HG02973 (cell line): ENCODE measurements around the gene CTU2.

ENCODE experiments used
- ATAC-seq: cut with Tn5 transposase; IDR thresholded peaks from one replicate; pipeline ENCODE4 v1.9.1; 2021; ENCODE audit warnings: moderate library complexity; ENCODE audit not compliant: unreplicated experiment

Gene CTU2

DNA sequence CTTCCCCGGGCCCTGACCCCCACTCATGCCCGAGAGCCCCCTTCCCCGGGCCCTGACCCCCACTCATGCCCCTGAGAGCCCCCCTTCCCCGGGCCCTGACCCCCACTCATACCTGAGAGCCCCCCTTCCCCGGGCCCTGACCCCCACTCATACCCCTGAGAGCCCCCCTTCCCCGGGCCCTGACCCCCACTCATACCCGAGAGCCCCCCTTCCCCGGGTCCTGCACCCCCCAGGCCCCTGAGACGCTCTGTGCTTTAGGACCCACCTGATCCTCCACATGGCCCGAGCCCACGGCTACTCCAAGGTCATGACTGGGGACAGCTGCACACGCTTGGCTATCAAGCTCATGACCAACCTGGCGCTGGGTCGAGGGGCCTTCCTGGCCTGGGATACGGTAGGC lies 6.8 kb downstream of the CTU2 start:
- ATAC-seq = no peak

DNA sequence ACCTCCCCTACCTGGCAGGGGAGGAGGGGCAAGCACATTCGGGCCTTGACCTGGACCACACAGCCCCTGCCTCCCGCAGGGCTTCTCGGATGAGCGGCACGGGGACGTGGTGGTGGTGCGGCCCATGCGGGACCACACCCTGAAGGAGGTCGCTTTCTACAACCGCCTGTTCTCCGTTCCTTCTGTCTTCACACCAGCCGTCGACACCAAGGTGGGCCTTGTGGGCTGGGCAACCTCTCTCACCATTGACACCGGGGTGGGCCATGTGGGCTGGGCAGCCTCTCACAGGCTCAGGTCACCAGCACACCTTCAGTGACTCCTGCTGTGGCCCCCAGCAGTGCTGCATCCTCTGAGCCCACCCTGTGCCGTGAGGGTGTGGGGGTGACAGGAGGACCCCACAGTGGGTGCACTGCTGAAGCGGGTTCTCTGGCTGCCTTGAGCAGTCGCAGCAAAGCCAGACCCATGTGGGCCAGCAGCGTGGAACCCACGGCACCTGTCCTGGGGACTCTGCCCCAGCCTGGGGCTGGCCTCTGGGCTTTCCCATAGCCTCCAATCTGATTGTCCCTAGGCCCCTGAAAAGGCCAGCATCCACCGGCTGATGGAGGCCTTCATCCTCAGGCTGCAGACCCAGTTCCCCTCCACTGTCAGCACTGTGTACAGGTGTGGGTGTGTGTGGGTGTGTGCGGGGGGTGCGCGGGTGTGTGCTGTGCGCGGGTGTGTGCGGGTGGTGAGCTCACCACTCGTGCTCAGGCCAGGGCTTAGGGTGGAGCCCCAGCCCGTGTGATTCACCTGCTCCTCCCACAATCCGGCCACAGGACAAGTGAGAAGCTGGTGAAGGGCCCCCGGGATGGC lies 7.5 kb downstream of the CTU2 start:
- ATAC-seq = no peak

DNA sequence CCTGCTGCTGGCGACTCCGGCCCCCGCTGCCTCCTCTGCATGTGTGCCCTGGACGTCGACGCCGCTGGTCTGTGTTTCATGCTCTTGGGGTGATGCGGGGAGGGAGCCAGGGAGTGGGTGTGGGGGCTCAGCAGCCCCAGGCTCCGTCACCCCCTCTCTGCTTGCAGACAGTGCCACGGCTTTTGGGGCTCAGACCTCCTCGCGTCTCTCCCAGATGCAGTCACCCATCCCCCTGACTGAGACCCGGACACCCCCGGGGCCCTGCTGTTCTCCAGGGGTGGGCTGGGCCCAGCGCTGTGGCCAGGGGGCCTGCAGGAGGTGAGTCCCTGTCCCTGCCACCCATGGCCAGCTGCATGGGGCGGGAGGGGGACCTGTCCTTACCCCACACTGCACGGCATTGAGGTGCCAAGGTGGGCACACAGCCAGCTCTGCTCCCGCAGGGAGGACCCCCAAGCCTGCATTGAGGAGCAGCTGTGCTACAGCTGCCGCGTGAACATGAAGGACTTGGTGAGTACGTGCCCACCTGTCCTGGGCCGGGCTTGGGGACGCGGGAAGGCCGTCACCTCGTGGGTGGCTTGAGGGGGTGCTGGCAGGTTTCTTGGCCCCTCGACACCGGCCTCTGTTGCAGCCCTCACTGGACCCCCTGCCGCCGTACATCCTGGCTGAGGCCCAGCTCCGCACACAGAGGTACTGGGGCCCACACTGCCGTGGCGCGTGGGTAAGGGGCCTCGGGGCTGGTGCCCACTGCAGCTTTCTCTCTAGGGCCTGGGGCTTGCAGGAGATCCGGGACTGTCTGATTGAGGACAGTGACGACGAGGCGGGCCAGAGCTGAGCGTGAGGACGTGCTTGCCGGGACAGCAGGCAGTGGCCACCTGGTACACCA lies 8.4 kb downstream of the CTU2 start:
- ATAC-seq = no peak

DNA sequence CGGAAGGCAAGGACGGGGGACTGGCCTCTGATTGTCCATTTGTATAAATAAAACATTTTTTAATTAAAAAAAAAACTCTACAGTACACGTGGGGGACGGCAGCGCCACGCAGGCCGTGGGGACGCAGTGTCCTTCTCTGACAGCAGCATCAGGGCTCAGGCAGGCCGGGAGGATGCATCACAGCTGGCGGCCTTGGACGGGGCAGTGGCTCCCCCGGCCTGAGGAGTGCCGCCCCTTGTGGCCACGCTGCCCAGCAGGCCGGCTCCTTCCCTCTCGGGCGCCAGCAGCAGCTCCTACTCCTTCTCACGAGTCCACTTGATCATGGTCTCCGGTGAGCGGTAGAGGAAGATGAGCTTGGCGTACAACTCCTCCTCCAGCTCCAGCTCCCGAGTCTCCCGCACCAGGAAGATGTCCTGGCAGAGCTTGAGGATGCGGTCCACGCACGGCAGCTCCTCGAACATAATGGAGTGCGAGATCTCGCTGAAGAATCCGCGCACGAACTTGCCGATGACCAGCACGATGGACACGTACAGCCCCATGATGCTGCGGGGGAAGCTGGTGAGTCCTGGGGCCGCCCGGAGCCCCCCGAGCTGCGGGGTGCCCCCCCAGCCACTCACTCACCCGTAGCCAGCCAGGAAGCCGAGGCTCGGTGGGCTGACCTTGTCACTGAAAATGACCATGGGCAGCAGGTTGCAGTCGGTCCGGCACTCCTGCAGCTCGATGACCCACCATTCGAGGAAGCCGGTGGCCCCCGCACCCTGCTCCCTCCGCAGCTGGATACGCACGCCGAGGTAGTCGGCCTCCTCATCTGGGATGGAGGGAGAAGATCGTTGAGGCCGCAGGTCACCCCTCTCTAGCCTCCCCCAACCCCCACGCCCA lies 9.2 kb downstream of the CTU2 start:
- no peak for ATAC-seq

DNA sequence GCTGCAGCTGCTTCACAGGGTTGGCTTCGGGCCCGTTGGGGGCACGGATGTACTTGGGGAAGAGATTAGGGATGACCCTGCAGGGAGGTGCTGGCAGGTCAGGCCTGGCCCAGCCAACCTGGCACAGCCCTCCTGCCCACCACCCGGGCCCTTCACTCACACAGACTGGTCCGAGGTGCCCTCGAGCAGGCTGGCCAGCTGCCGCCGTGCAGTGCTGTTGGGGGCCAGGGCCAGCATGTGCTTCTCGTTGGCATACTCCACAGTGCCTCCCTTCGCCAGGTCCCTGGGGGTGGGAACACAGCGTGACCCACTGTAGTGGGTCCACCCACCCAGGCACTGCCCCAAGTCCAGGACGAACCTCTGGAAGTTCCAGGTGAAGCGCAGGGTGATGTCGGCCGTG lies 9.9 kb downstream of the CTU2 start:
- ATAC-seq = no peak

DNA sequence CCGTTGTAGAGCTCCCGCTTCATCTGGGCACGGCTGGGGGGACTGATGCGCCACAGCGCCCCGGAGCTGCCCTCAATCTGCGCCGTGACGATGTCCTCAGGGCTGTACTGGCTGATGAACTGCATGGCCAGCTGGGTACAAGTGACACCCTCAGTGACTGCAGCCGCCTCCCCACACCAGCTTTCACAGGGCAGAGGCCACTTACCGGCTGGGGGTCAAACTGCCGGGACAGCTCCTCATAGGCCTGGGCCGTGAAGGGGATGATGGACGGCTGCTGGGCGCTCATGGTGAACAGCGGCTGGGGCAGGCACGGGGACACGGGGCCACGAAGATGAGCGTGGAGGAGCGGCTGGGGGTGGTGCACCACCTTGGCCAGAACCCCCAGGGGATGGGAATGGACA lies 10.3 kb downstream of the CTU2 start:
- no peak for ATAC-seq

DNA sequence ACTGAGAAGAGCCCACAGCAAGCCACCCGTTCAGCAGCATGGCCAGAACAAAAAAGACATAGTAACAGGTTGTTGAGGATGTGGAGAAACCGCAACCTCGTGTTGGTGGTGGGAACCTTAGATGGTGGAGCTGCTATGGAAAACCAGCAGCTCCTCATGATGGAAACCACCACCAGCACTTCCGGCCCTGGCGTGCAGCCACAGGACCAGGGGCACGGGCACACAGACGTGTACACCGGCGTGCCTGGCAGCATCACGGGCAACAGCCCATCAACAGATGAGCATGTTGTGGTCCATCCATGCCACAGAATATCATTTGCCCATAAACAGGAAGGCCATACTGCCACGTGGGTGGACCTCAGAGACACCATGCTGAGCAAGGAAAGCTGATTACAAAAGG lies 11.9 kb downstream of the CTU2 start:
- no peak for ATAC-seq

DNA sequence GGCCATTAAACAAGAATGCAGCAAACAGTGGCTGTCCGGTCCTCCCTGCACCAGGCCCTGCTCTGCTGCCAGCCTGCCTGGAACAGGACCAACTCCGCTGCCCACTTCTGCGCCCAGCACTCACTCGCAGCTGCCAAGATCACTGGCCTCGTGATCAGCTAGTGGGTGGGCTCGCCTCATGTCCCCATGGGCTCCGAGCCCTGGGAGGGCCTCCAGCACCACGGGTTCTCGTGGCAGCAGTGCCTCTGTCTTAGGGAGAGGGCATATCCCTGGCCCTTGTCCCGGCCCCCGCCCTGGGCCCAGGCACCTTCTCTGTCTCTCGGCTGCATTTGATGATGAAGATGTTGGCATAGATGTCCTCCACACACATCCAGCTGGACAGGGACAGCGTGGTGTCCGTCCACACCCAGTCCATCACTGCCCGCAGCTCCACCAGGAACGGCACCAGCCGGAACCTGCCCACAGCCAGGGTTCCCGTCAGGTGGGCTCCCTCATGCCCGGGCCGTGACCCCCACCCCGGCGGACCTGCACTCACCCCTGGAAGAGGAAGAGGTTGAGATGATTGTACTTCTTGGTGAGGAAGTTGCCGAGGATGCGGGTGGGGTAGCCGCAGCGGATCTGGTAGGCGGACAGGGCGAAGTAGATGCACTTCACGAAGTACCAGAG lies 13.1 kb downstream of the CTU2 start:
- ATAC-seq = no peak

DNA sequence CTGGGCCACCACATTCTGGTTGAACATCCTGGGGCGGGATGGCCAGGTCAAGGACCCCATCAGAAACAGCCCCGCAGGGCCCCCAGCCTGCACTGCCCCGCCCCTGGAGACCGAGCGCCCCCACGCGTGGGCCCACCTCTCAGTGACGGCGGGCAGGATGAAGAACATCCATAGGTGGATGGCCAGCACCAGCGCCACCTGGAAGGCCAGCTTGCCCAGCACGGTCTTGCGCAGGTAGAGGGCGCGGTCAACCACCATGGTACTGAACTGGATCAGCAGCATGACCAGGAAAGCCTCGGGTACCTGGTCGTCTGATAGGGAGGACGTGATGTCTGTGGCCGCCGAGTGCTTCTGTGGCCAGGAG lies 13.6 kb downstream of the CTU2 start:
- ATAC-seq = no peak

DNA sequence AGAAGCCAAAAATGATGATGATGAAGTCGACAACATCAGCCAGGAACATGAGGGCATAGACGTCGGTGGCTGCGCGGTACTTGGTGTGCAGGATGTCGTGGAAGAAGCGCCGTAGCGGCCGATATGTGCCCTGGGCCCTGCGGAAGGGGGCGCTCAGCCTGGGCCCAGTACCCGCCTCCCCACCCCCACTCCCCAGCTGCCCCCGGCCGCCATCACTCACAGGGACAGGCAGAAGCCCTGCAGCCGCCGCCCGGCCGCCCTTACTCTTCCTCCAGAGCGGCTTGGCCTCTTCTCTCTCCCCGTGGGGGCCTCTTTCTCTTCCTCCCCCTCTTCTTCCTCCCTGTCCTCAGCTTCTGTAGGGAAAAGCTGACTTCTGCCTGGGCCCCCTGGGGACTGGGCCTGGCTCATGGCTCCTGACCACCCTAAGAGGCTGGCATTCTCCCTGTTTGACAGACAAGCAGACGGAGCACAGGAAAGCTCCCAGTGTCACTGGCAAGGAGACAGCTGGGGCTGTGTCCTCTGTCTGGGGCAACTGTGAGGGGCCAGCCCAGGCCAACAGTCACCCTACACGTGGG lies 14.2 kb downstream of the CTU2 start:
- no peak for ATAC-seq

DNA sequence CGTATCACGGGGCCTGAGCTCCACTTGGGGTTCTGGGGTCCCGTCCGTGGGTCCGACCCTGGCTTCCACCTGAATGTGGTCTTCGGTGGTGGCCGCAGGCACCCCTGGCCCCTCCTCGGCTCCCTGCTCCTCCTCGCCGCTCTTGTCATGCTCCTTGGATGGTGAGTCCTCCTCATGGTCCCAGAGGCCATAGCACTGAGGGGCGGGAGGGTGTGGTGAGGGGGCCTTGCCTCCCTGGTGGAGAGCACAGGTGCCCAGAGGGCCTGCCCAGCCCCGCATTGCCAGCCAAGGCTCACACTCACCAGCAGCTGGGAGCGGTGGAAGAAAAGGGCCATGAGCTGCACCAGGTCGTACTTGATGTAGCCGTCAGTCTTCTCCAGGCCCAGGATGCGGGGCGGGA lies 14.9 kb downstream of the CTU2 start:
- ATAC-seq = no peak

DNA sequence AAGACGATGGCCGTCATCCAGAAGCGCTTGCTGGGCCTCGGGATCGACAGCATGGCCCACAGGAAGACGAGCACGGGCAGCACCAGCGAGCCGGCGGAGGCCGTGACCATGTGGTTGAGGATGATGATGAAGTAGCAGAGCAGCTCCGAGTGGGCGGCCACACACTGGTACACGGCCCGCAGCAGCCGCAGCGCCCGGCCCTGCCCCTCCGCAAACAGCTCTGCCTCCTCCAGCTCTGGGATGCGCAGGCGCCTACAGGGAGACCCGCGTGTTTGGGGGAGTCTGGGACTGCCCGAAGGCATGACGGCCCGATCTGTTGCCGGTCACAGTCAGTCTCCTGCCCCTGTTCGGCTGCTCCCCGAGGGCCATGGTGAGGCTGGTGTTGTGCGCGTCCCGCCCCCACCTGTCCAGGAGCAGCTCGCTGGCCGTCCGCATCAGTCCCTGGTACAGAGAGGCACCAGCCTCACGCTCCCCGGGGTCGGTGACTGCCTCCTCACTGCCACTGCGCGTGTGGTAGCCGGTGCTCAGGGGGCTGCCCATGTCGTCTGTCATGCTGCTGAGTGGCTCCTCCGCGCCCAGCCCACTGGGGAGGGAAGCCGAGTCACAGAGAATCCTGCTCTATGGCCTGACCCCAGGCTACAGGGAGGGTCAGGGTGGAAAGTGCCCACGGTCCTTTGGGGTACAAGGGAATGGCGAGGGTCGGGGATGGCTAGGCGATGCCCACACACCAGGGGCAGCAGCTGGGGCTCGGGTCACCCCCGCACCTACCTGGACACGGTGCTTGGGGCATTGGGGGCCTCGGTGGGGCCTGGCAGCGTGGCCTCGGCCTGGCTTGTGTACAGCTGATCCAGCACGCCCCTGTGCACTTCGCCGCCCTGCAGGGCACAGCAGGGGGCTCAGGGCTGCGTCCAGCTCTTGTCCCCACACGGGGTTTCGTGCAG lies 15.8 kb downstream of the CTU2 start:
- ATAC-seq = no peak

DNA sequence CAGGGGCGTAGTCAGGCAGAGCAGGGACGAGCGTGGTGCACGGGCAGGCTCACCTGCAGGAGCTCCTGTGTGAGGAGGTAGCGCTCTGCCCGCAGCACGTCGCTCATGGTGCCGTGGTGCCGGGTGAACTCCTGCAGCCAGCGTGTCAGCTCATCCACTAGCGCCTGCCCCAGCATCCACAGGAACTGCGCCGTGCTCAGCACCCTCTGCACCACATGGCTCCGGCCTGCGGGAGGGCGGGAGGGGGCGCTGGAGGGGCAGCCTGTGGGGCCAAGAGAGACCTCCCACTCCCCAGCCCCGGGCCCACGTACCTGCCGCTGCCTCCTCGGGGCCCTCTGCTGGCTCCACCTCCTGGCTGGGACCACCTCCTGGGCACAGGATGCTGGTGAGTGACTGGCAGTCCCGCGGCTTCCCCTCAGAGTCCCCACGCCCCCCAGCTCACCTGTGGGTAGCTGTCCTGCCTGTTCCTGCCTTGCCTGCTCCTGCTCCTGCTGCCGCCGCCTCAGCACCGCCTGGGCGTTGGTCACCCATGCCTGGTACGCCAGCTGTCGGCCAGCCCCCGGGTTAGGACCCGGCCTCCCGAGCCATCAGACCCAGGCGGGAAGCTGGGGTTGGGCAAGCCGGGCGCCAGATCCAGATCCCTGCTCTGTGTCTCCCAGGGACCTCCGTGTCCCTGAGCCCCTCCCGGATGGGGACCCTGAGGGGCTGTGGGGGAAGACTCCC lies 16.6 kb downstream of the CTU2 start:
- ATAC-seq = no peak

DNA sequence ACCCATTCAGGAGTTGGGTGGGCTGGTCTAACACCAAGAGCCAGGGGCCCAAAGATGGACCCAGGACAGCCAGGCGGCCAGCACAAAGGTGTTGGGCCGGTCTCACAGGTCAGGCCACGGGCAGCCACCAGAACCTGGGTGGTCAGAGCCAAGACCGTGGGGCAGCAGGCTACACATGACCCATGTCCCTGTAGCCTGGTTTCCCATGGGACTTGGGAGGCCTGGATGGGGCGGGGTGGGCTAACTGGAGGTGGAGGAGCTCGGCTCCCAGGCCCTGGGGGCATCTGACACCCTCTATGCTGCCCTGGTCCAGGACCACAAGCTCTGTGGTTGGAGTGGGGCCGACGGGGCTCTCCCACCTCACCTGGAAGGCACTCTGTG lies 17.2 kb downstream of the CTU2 start:
- ATAC-seq = no peak

DNA sequence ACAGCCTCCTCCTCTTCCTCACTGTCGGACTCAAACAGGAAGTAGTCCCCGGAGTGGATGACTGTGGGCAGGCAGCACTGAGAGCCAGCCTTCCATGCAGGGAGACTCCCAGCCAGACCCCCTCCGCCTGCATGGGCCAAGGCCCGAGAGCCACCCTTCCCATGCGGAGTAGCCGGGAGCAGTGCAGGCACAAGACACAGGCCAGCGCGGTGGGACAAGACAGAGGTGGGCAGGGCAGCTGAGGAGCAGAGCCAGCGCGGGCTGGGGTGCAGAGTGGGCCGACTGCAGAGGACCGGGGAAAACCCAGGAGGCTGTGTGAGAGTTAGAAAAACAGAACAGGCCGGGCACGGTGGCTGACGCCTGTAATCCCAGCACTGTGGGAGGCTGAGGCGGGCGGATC lies 17.6 kb downstream of the CTU2 start:
- ATAC-seq = no peak

DNA sequence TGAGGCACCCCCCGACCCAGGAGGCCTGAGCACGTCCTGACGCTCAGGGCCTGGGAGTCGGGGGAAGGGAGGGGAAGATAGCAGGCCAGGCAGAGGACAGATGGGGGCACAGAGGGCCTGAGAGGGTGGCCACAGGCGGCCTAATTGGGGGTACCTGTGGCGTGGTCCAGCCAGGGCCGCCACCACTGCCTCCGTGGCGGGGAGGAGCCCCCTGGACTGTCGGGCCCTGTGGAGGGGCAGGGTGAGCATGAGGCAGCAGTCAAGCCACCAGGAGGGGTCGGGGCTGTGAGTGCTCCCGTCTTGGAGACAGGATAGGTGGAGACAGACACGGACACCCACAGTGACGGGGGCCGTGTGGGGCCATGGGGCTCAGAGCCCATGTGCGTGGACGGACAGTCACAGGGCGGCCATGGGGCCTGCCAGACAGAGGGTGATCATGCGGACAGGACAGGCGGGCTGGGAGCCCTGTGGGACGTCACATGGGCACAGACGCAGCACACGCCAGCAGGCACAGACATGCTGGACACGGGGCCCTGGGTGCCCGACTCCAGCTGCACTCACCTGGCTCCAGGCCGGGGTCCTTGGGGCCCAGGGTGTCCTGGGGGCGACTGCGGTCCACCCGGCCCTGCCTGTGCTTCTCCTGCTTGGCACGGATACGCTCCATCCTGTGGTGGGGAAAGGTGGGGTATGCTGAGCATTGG lies 18.7 kb downstream of the CTU2 start:
- ATAC-seq = no peak

DNA sequence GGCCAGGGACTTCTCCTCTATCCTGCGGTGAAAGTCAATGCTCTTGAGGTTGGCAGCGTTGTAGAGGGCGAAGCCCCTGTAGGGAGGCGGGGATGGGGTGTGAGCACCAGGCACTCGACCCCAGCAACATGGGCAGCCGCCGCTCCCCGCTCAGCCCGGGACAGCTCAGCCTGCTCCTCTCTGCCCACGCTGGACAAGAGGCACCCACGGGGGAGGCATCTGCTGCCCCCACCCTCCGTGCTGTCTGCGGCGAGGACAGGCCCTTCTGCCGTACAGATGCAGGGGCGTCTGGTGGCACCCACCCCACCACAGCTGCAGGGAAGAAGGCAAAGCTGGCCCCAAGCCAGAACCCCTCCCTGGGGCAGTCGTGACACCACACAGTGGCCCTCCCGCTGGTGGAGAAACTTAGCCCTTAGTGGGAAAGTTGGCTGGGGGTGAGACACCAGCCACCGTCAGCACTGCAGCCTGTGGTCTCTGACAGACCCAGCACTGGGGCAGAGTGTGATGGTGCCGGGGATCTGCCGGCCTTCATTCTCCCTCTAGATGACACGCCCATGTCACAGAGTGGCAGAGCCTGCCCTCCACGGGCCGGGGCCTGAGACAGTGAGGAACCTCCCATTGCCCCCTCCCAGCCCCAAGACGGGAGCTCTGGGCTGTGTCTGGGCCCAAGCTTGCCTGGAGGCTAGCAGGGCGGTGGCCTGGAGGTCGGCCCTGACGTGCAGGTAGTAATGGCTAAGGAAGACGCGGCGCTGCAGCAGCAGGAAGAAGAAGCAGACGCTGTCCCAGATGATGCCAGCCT lies 19.5 kb downstream of the CTU2 start:
- no peak for ATAC-seq
